ENCODE results near the gene ITPR2.
"Not testable (repeated sequence)": the region's sequence is repeated elsewhere in the genome, so short reads cannot be mapped to it uniquely, and the experiment has no call there.

ITPR2 gene

GRCh38 chr12:26678697-26679660 lies 154.0 kb downstream of the ITPR2 start:
- no peak for TF ChIP-seq Cebpa-rat (IDR thresholded peaks at IDR 0.05)
- Histone ChIP-seq H3K4me3 (no peak overlapping the region), H3K9ac (no peak overlapping the region), H3K9me3 (replicated peaks in 1 of 11) (peaks cover 8 to 14% (median 12%) of the 10 kb centered on the region in 11 experiments; a peak in 18 of 22 replicates), H3K27me3 (no peaks in the 10 kb centered on the region), H3K27ac (no peak overlapping the region), H3K4me2 (no peak overlapping the region), H4K20me1 (no peaks in the 10 kb centered on the region), H3K4me1 (no peaks in the 10 kb centered on the region), H3K36me3 (peaks cover 7 to 56% (median 18%) of the 10 kb centered on the region in 11 experiments; a peak in 18 of 22 replicates)

- H3K36me3 ChIP-seq: peaks cover 0 to 32% (median 0%) of the 10 kb centered on the region in 11 experiments; a peak in 5 of 22 replicates
- not testable (repeated sequence) for H3K4me2 ChIP-seq; H3K27ac ChIP-seq; H3K9ac ChIP-seq; H3K4me3 ChIP-seq; H3K9me3 ChIP-seq (replicated peaks in 1 of 11); H3K27me3 ChIP-seq; H3K4me1 ChIP-seq; H4K20me1 ChIP-seq
Observed at GRCh38 chr12:26671487-26671886, 161.5 kb downstream of the ITPR2 start.

- H3K4me2 ChIP-seq: no peak overlapping the region
- H3K27me3 ChIP-seq: no peaks in the 10 kb centered on the region
- no peaks in the 10 kb centered on the region for H3K4me1 ChIP-seq
- H3K9me3 ChIP-seq (replicated peaks in 1 of 11): no peaks in the 10 kb centered on the region
- no peak for TF ChIP-seq Cebpa-rat (IDR thresholded peaks at IDR 0.05)
- H4K20me1 ChIP-seq: no peaks in the 10 kb centered on the region
- H3K27ac ChIP-seq: no peak overlapping the region
- H3K9ac ChIP-seq: no peak overlapping the region
- no peak overlapping the region for H3K4me3 ChIP-seq
- H3K36me3 ChIP-seq: peaks cover 0 to 45% (median 0%) of the 10 kb centered on the region in 11 experiments; a peak in 6 of 22 replicates
Observed at GRCh38 chr12:26668847-26669246, 164.1 kb downstream of the ITPR2 start.

GRCh38 chr12:26668230-26668629 lies 164.8 kb downstream of the ITPR2 start:
- TF ChIP-seq Cebpa-rat (IDR thresholded peaks at IDR 0.05): no peak
- no peak overlapping the region for H3K9ac ChIP-seq
- peaks cover 0 to 51% (median 4%) of the 10 kb centered on the region in 11 experiments; a peak in 7 of 22 replicates for H3K36me3 ChIP-seq
- no peaks in the 10 kb centered on the region for H4K20me1 ChIP-seq
- no peak overlapping the region for H3K4me2 ChIP-seq
- H3K27ac ChIP-seq: no peak overlapping the region
- H3K27me3 ChIP-seq: no peaks in the 10 kb centered on the region
- no peaks in the 10 kb centered on the region for H3K4me1 ChIP-seq
- no peaks in the 10 kb centered on the region for H3K9me3 ChIP-seq (replicated peaks in 1 of 11)
- H3K4me3 ChIP-seq: no peak overlapping the region

- H3K4me1 ChIP-seq: no peaks in the 10 kb centered on the region
- TF ChIP-seq Cebpa-rat (IDR thresholded peaks at IDR 0.05): no peak
Observed at GRCh38 chr12:26666286-26666685, 166.7 kb downstream of the ITPR2 start.

GRCh38 chr12:26661399-26661798 lies 171.6 kb downstream of the ITPR2 start:
- no peak for TF ChIP-seq Cebpa-rat (IDR thresholded peaks at IDR 0.05)
- H3K27me3 ChIP-seq: no peaks in the 10 kb centered on the region
- no peaks in the 10 kb centered on the region for H4K20me1 ChIP-seq

More at GRCh38 chr12:26666286-26666685, 166.7 kb downstream of the ITPR2 start:
- Histone ChIP-seq H4K20me1 (no peaks in the 10 kb centered on the region), H3K36me3 (peaks cover 0 to 70% (median 4%) of the 10 kb centered on the region in 11 experiments; a peak in 7 of 22 replicates), H3K27ac (no peak overlapping the region), H3K4me3 (no peak overlapping the region), H3K9me3 (replicated peaks in 1 of 11) (no peaks in the 10 kb centered on the region), H3K27me3 (no peaks in the 10 kb centered on the region), H3K4me2 (no peak overlapping the region), H3K9ac (no peak overlapping the region)

GRCh38 chr12:26659930-26660329 lies 173.1 kb downstream of the ITPR2 start:
- H3K4me2 ChIP-seq: no peak overlapping the region
- no peak overlapping the region for H3K9ac ChIP-seq
- H3K27ac ChIP-seq: no peak overlapping the region
- H3K27me3 ChIP-seq: no peaks in the 10 kb centered on the region
- H3K9me3 ChIP-seq (replicated peaks in 1 of 11): no peaks in the 10 kb centered on the region
- H3K4me3 ChIP-seq: no peak overlapping the region
- TF ChIP-seq Cebpa-rat (IDR thresholded peaks at IDR 0.05): no peak
- no peaks in the 10 kb centered on the region for H3K4me1 ChIP-seq
- no peaks in the 10 kb centered on the region for H4K20me1 ChIP-seq
- peaks cover 12 to 87% (median 25%) of the 10 kb centered on the region in 11 experiments; a peak in 17 of 22 replicates for H3K36me3 ChIP-seq

More at GRCh38 chr12:26661399-26661798, 171.6 kb downstream of the ITPR2 start:
- Histone ChIP-seq H3K36me3 (peaks cover 4 to 86% (median 15%) of the 10 kb centered on the region in 11 experiments; a peak in 15 of 22 replicates), H3K4me1 (no peaks in the 10 kb centered on the region), H3K4me2 (no peak overlapping the region), H3K27ac (no peak overlapping the region), H3K9me3 (replicated peaks in 1 of 11) (no peaks in the 10 kb centered on the region), H3K4me3 (no peak overlapping the region), H3K9ac (no peak overlapping the region)

GRCh38 chr12:26658991-26659390 lies 174.0 kb downstream of the ITPR2 start:
- no peak overlapping the region for H3K9ac ChIP-seq
- H3K4me3 ChIP-seq: no peak overlapping the region
- no peak overlapping the region for H3K4me2 ChIP-seq
- H4K20me1 ChIP-seq: no peaks in the 10 kb centered on the region
- H3K27me3 ChIP-seq: no peaks in the 10 kb centered on the region
- H3K4me1 ChIP-seq: no peaks in the 10 kb centered on the region
- no peaks in the 10 kb centered on the region for H3K9me3 ChIP-seq (replicated peaks in 1 of 11)
- TF ChIP-seq Cebpa-rat (IDR thresholded peaks at IDR 0.05): no peak
- H3K27ac ChIP-seq: no peak overlapping the region
- peaks cover 16 to 91% (median 29%) of the 10 kb centered on the region in 11 experiments; a peak in 18 of 22 replicates for H3K36me3 ChIP-seq

- TF ChIP-seq Cebpa-rat (IDR thresholded peaks at IDR 0.05): no peak
- peaks cover 13 to 93% (median 31%) of the 10 kb centered on the region in 11 experiments; a peak in 19 of 22 replicates for H3K36me3 ChIP-seq
Observed at GRCh38 chr12:26654623-26655022, 178.4 kb downstream of the ITPR2 start.

More at GRCh38 chr12:26654623-26655022, 178.4 kb downstream of the ITPR2 start:
- Histone ChIP-seq H3K27ac (no peak overlapping the region), H3K27me3 (no peaks in the 10 kb centered on the region), H3K9ac (no peak overlapping the region), H3K9me3 (replicated peaks in 1 of 11) (no peaks in the 10 kb centered on the region), H4K20me1 (no peaks in the 10 kb centered on the region), H3K4me2 (no peak overlapping the region), H3K4me1 (no peaks in the 10 kb centered on the region), H3K4me3 (no peak overlapping the region)
